Esophagus muscularis mucosa (tissue), 3 donors: ENCODE data around the gene RAB22A.

ENCODE experiments used
- CTCF ChIP-seq, 3 experiments: fragments of 200-600 bp in 2 of 3; fragments of 450-650 bp in 1 of 3; sonication (generic) in 2 of 3; IDR thresholded peaks; one replicate each; pipeline ENCODE4 v1.5.1; 2017 to 2019; ENCODE audit warnings: antibody characterized with exemption in 3 of 3, mild to moderate bottlenecking in 2 of 3, moderate library complexity in 1 of 3
- POLR2A ChIP-seq: fragments of 450-650 bp; IDR thresholded peaks from one replicate; pipeline ENCODE4 v1.6.1; 2017; ENCODE audit warnings: antibody characterized with exemption, moderate library complexity, mild to moderate bottlenecking, low read depth
- POLR2AphosphoS5 ChIP-seq, 2 donors: sonication (generic); formaldehyde crosslinking; IDR thresholded peaks; one replicate each; pipeline ENCODE4 v1.6.1; 2017; ENCODE audit warnings: antibody characterized with exemption in 2 of 2

GRCh38 chr20:58268421-58268821 lies 41.1 kb upstream of the RAB22A start:
- TF ChIP-seq CTCF (IDR thresholded peaks at IDR 0.05) (no peak), POLR2AphosphoS5 (IDR thresholded peaks at IDR 0.05) (no peak), POLR2A (no peak)
